NK-92 treated with Interleukin-12 subunit alpha and Interleukin-12 subunit beta, amount 100 ng/mL, for 24 hours (cell line): Measurements from ENCODE around the gene LARP4.

Experiments used
- DNase-seq: peaks from one replicate; lab custom pipeline; 2025; lab: John Stamatoyannopoulos, UW

LARP4 gene

DNA sequence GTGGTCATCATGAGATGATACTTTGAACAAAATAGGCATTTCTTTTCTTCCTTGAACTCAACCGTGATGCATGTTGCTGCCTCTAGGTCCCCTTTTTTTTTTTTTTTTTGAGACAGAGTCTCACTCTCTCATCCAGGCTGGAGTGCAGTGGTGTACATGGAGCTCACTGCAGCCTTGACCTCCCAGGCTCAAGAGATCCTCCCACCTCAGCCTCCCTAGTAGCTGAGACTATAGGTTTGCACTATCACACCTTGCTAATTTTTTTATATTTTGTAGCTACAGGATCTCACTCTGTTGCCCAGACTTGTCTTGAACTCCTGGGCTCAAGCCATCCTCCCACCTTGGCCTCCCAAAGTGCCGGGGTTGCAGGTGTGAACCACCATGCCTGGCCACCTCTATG is 124.7 kb downstream of the LARP4 start:
- DNase-seq, result no peak

GRCh38 chr12:50527359-50527726 is 126.7 kb downstream of the LARP4 start:
- DNase-seq, result no peak

GRCh38 chr12:50528800-50529199 is 128.1 kb downstream of the LARP4 start:
- no peak for DNase-seq

GRCh38 chr12:50529345-50529744 is 128.7 kb downstream of the LARP4 start:
- no peak for DNase-seq
